K562 (cell line): ENCODE data around the gene IRF1. TPM values are rescaled to one million over a fixed set of nuclear protein-coding genes. Genes with fewer than 3 reads are reported as not detected.

Experiments used
- ATF7 ChIP-seq: fragments of 450-650 bp; IDR thresholded peaks from 2 replicates; pipeline ENCODE4 v1.7.1; 2014; ENCODE audit warnings: mild to moderate bottlenecking, moderate library complexity
- CCNT2 ChIP-seq: IDR thresholded peaks from 2 replicates; pipeline ENCODE4 v1.6.1; 2011; ENCODE audit warnings: borderline replicate concordance, low read depth, mild to moderate bottlenecking, moderate library complexity, mixed read lengths, low read length; ENCODE audit not compliant: insufficient read length; ENCODE audit errors: extremely low read depth
- CHCHD3 ChIP-seq: fragments of 250-450 bp; sonication (Bioruptor Pico); IDR thresholded peaks from 2 replicates; pipeline ENCODE4 v2.1.2; 2022; ENCODE audit warnings: mild to moderate bottlenecking
- CTBP1 ChIP-seq: fragments of 450-650 bp; IDR thresholded peaks from 2 replicates; pipeline ENCODE4 v1.6.1; 2016; ENCODE audit warnings: borderline replicate concordance
- FOXJ2 ChIP-seq: fragments of 200-800 bp; sonication (Bioruptor generic); IDR thresholded peaks from 2 replicates; pipeline ENCODE4 v1.6.1; 2016; ENCODE audit warnings: missing genetic modification characterization, missing compliant biosample characterization
- MBD2 ChIP-seq: sonication (generic); IDR thresholded peaks from 2 replicates; pipeline ENCODE4 v1.6.1; 2016; ENCODE audit warnings: low read depth, borderline replicate concordance
- MYC ChIP-seq, 2 experiments: fragments of 250-450 bp in 1 of 2; sonication (Bioruptor Pico) in 1 of 2; IDR thresholded peaks; 2 replicates each; pipeline versions ENCODE4 v1.5.1 to v1.6.1; 2012 to 2021; ENCODE audit warnings: low read depth in 2 of 2, borderline replicate concordance in 1 of 2, improper control_type of control experiment in 1 of 2, low read length in 1 of 2, mild to moderate bottlenecking in 1 of 2, moderate library complexity in 1 of 2
- NFIC ChIP-seq: fragments of 450-650 bp; IDR thresholded peaks from 2 replicates; pipeline ENCODE4 v1.6.1; 2017; ENCODE audit warnings: mild to moderate bottlenecking, inconsistent platforms
- PHF21A ChIP-seq: fragments of 450-650 bp; IDR thresholded peaks from 2 replicates; pipeline ENCODE4 v1.6.1; 2017; ENCODE audit warnings: low read depth, borderline replicate concordance
- SAFB ChIP-seq: fragments of 200-400 bp; formaldehyde crosslinking; IDR thresholded peaks from 2 replicates; pipeline ENCODE4 v1.6.1; 2017; ENCODE audit warnings: low read depth, low read length, borderline replicate concordance
- SOX6 ChIP-seq: fragments of 450-650 bp; IDR thresholded peaks from 2 replicates; pipeline ENCODE4 v1.6.1; 2014; ENCODE audit warnings: mild to moderate bottlenecking
- SP1 ChIP-seq: sonication (generic); formaldehyde crosslinking; IDR thresholded peaks from 2 replicates; pipeline ENCODE4 v1.8.1; 2022; ENCODE audit warnings: mild to moderate bottlenecking, missing genetic modification reagents
- TRIM24 ChIP-seq, 2 experiments: fragments of 450-650 bp; IDR thresholded peaks; 2 replicates each; pipeline ENCODE4 v1.6.1; 2016
- ZBTB43 ChIP-seq: sonication (generic); formaldehyde crosslinking; IDR thresholded peaks from 2 replicates; pipeline ENCODE4 v1.8.0; 2023; ENCODE audit warnings: mild to moderate bottlenecking, missing genetic modification reagents
- ZHX1 ChIP-seq: fragments of 150-350 bp; conservative IDR thresholded peaks from 2 replicates; pipeline ENCODE4 v1.6.1; 2014; ENCODE audit warnings: low read length
- ZNF57 ChIP-seq: fragments of 450-650 bp; formaldehyde crosslinking; IDR thresholded peaks from 2 replicates; pipeline ENCODE4 v1.4.0; 2020; ENCODE audit warnings: mild to moderate bottlenecking, moderate library complexity
- ZNF668 ChIP-seq: fragments of 250-450 bp; sonication (Bioruptor Pico); IDR thresholded peaks from 2 replicates; pipeline ENCODE4 v1.8.0; 2022; ENCODE audit warnings: mild to moderate bottlenecking, inconsistent platforms
- polyA plus RNA-seq, 8 experiments: library from polyadenylated mRNA; depleted of rRNA in 4 of 8; stranded (reverse) in 5 of 8; unstranded in 3 of 8; fragments of >200 nt; fragmentation: Nextera tagmentation in 2 of 8; fragmentation: Illumina TruSeq in 1 of 8; extraction: Ambion mirVana in 2 of 8; extraction: Trizol in 1 of 8; gene quantifications; 2 replicates each; pipeline versions ENCODE4 v1.2.1 to v1.2.3, GENCODE V29; 2011 to 2014; ENCODE audit warnings: inconsistent platforms in 1 of 8, missing spikeins in 1 of 8
- total RNA-seq, 7 experiments: library from RNA; depleted of rRNA in 6 of 7; stranded (reverse); fragments of >200 nt in 6 of 7; fragmentation: Illumina TruSeq in 2 of 7; extraction: Trizol in 2 of 7; gene quantifications; 2 replicates each; pipeline versions ENCODE4 v1.2.1 to v1.2.3, GENCODE V29; 2011 to 2021; ENCODE audit warnings: low replicate concordance in 1 of 7
- TF ChIP-seq, protein P1 (sequence below), 2 experiments: fragments of 450-650 bp; conservative IDR thresholded peaks; 2 replicates each; pipeline ENCODE4 v1.6.1; 2017; ENCODE audit warnings: mild to moderate bottlenecking in 2 of 2, moderate library complexity in 2 of 2
- TF ChIP-seq, protein P2 (sequence below): IDR thresholded peaks from 3 replicates; pipeline ENCODE4 v1.6.1; 2011; ENCODE audit warnings: borderline replicate concordance, mild to moderate bottlenecking; ENCODE audit not compliant: insufficient read length, insufficient read depth
- TF ChIP-seq, protein P3 (sequence below), 2 experiments: fragments of 450-650 bp in 1 of 2; sonication (generic) in 1 of 2; formaldehyde crosslinking in 1 of 2; IDR thresholded peaks in 1 of 2; conservative IDR thresholded peaks in 1 of 2; 2 replicates each; pipeline versions ENCODE4 v1.6.1 to v1.8.1; 2016 to 2023; ENCODE audit warnings: mild to moderate bottlenecking in 2 of 2, moderate library complexity in 2 of 2, inconsistent platforms in 1 of 2, missing genetic modification reagents in 1 of 2

Gene IRF1
- total and polyA plus RNA-seq, 9 of the 15 experiments (the other 6 are each of a cell fraction or from before 2014, with no cell fraction given) = 1.1 to 12.3 (median 5.9) TPM

GRCh38 chr5:132495667-132496190 is 5.2 kb upstream of the IRF1 start (continued):
- TF ChIP-seq, protein P1, sequence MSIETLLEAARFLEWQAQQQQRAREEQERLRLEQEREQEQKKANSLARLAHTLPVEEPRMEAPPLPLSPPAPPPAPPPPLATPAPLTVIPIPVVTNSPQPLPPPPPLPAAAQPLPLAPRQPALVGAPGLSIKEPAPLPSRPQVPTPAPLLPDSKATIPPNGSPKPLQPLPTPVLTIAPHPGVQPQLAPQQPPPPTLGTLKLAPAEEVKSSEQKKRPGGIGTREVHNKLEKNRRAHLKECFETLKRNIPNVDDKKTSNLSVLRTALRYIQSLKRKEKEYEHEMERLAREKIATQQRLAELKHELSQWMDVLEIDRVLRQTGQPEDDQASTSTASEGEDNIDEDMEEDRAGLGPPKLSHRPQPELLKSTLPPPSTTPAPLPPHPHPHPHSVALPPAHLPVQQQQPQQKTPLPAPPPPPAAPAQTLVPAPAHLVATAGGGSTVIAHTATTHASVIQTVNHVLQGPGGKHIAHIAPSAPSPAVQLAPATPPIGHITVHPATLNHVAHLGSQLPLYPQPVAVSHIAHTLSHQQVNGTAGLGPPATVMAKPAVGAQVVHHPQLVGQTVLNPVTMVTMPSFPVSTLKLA (conservative IDR thresholded peaks at IDR 0.05) = peak; percentile 50 to 85; a peak in 2 of 4 replicates
- TF ChIP-seq SP1 (CRISPR knock-in tag) (no peak), PHF21A (peak; percentile 76; the same call in 1 of the 2 replicates), SAFB (peak; percentile 29; the same call in 1 of the 2 replicates), ATF7 (peak; percentile 81), CCNT2 (peak; percentile 96), ZHX1 (0 out of 2 replicates have a peak, but pooled peaks have one; percentile 11), CTBP1 (peak; percentile 68), NFIC (peak; percentile 68), MYC (IDR thresholded peaks at IDR 0.05; ENCODE audit: low read depth, low read length) (peak; percentile 79), MYC (CRISPR knock-in tag; IDR thresholded peaks at IDR 0.05; ENCODE audit: borderline replicate concordance, low read depth) (peak; percentile 50; the same call in 1 of the 2 replicates), CHCHD3 (CRISPR knock-in tag) (no peak), FOXJ2 (tag) (peak; percentile 5; the same call in 1 of the 2 replicates), TRIM24 (IDR thresholded peaks at IDR 0.05) (peak in 1 of 2 experiments; percentile 39; a peak in 1 of 4 replicates), ZNF668 (CRISPR knock-in tag) (no peak), ZBTB43 (no peak), SOX6 (peak; percentile 79), MBD2 (0 out of 2 replicates have a peak, but pooled peaks have one; percentile 41), ZNF57 (CRISPR knock-in tag) (no peak)
- TF ChIP-seq, protein P2, sequence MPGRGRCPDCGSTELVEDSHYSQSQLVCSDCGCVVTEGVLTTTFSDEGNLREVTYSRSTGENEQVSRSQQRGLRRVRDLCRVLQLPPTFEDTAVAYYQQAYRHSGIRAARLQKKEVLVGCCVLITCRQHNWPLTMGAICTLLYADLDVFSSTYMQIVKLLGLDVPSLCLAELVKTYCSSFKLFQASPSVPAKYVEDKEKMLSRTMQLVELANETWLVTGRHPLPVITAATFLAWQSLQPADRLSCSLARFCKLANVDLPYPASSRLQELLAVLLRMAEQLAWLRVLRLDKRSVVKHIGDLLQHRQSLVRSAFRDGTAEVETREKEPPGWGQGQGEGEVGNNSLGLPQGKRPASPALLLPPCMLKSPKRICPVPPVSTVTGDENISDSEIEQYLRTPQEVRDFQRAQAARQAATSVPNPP = no peak
- TF ChIP-seq, protein P3, sequence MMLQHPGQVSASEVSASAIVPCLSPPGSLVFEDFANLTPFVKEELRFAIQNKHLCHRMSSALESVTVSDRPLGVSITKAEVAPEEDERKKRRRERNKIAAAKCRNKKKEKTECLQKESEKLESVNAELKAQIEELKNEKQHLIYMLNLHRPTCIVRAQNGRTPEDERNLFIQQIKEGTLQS (IDR thresholded peaks at IDR 0.05) = no peak
- TF ChIP-seq, protein P3 (CRISPR knock-in tag; conservative IDR thresholded peaks at IDR 0.05) = 0 out of 2 replicates have a peak, but pooled peaks have one; percentile 39
